Astrocyte of the hippocampus (primary cell): ENCODE data around the gene FMN1.

Experiments
- DNase-seq: peaks from one replicate; pipeline ENCODE4 v3.0.0; 2011; ENCODE audit warnings: low read depth, low spot score

The FMN1 gene

DNA sequence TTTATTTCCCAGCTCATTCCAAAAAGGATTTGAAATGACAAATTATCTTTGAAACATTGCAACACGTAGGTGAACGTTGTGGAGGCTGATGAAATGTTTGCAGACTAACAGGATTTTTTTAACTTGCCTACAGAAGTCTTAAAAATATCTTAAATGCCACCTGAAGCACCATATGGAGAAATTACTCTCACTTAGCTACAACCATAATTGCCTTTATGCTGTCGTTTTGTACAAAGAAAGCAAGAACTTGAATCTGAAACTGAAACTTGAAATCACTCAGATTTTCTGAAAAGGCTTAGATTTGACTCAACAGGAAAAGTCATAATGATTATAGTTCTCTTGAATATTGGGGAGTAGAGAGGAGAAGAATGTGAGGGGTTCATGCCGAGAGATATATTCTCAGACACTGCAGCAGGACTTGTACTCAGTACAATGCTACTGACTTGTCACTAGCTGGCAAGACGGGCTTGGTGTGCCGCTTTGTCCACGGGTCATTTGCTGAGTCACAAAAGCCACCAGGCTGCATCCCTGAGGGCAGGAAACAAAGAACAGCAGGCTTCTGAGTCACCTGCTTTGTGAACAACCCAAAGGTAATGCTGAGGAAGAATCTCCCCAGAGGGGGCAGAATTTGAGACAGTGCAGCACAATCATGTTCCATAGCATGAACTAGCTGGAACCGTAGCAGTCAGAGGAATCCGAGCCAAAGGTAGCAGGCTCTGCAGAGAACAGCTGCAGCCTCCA is 7.1 kb upstream of the FMN1 start:
- peak; percentile 76 for DNase-seq

DNA sequence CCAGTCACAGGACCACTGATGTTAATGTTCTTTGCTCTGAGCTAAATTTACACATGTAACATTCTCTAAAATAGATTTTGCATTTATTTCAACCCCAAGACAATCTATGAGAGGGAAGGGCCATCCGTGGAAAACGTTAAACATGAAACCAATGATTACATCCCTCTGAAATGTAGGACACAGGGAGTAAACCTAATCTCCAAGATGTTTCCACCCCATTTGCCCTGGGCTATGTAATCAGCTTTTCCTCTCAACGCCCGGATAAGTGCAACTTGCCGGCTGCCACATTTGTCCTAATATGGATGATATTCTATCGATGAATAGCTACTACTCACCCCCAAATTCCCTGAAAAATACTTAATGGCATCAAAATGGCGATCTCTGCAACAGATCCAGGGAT is 6.4 kb upstream of the FMN1 start:
- peak; percentile 65 for DNase-seq

DNA sequence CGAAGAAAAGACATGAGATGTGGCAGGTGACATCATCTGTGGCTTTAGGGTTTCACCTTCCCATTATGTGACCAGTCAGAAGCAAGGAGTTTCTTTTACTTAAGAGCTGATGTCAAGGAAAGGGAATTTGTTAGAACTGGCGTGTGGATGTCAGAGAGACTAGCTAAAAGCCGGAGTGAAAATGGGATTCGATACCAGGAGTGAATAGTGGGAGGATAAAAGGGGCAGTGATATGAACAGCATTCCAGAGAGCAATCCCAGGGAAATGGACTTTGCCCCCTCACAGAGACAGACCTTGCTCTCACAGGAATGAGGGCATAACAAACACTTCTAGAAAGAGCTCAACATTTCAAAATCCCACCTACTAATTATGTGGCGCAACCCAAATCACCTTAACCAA is 5.9 kb upstream of the FMN1 start:
- DNase-seq, result peak; percentile 62

DNA sequence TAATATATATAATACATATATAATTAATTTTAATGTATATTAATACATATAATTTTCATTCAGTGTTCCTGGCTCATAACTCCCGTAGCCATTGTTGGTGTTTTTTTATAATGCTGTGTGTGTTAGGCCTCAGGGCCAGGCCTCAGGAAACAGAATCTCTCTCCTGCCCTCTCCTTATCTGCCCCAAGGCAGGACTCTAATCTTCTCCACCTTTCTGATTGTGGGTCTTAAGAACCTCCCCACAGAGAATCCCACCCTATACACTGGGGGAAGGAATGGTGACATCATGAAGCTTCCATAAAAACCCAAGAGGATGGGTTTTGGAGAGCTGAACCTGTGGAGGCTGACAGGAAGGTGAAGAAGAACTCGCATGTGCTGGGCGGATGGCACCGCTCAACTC is 4.0 kb upstream of the FMN1 start:
- DNase-seq, result no peak

DNA sequence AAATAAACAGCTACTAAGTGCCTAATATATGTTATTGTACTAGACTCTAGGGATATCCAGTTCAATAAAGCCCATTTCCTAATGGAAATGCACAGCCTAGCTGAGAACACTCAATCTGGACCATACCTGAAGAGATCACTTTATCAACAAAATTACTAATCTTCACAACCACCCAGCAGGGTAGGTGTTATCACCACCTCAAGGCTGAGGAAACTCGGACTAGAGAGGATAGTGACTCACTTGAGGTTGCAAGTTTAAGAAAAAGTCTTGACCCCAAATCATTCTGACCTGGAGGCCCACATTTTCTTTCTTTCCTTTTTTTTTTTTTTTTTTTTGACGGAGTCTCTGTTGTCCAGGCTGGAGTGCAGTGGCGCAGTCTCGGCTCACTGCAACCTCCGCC is 3.1 kb upstream of the FMN1 start:
- DNase-seq, result no peak

DNA sequence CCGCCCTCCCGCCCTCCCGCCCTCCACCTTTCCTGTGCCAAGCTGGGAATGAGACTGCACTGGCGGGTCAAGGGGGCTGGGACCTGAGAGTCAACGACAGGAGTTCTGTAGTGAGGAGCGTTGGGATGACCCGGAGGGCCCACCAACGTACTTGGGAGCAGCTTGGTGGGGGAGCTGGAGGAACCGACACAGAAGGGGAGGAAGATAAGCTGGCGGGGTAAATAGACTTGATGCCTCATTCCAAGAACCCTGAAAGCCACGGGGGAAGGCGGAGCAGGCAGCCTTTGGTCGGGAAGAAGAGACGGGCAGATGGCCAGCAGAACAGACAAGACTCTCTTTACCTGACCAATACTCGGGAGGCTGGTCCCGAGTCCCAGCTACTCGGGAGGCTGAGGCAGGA is 277 bp downstream of the FMN1 start:
- no peak for DNase-seq

DNA sequence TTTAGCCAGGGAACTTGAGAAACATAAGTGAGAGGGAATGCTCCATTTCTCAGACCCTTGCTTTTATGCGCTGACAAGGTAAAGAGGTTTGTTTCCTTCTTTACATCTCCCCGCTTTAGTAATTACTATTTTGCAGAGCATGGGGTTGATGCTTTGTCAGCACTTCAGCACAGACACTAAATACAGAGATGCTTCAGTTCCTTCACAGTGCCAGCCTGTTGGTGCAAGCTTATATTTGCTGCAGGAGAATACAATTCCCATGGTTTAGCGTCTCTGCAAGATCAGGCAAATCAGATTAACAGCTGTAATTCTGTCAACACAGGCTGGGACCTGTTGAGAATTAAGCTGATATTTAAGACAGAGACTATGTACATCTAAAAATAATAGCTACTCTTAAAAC is 2.9 kb downstream of the FMN1 start:
- no peak for DNase-seq

DNA sequence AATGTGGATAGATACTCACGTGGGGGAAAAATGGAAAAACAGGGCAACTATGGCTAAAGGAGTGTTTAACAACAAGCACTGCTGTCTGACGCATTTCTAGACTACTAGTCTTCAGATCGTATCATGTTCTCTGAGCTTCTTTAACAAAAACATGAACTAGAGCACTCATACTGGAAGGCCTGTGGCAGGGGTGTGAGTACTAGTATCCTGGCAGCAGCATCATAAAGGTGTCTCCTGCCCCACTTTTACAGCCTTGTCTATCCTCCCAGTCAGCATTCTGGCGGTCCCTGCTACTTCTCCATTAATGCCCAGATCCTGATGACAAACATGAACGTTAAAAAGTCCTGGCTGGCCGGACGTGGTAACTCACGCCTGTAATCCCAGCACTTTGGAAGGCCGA is 4.0 kb downstream of the FMN1 start:
- DNase-seq, result no peak

DNA sequence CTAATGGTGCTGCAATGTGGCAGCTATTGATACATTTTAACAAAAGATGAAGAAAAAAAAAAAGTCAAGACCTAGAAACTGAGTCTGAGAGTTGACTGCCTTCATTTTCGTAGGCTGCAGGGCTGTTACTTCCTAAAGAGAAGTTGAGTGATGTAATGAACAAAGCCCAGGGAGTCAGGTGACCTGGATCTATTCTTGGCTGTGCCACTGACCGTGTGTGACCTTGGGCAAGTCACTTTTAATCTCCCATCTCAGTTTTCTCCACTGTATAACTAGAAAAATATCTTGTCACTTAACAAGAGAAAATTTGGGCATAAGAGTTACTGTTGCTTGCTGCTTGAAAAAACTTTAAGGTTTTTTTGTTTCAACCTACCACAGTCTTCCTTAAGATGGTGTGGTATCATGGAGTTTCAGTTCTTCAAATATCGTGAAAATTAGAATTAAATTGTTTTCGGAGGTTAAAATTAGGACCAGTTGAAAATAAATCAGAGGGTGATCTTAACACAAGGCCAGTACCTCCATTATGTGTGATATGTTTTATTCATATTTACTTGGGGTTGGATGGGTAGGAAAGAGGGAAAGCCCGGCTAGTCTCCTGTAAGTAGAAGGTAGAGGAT is 5.8 kb downstream of the FMN1 start:
- DNase-seq, result no peak

DNA sequence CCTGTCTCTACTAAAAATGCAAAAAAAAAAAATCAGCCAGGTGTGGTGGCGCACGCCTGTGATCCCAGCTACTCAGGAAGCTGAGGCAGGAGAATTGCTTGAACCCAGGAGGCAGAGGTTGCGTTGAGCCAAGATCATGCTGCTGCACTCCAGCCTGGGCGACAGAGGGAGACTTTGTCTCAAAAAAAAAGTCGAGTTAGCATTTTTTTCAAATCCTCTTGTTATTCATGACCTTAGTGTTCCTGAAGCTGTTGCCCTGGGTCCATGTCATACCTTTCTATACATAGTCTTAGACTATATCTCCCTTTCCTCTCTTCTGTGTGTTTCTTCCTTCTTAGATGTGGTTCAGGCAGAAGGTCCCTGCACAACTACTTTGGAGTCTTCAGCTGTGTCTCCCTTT is 6.4 kb downstream of the FMN1 start:
- DNase-seq, result no peak

DNA sequence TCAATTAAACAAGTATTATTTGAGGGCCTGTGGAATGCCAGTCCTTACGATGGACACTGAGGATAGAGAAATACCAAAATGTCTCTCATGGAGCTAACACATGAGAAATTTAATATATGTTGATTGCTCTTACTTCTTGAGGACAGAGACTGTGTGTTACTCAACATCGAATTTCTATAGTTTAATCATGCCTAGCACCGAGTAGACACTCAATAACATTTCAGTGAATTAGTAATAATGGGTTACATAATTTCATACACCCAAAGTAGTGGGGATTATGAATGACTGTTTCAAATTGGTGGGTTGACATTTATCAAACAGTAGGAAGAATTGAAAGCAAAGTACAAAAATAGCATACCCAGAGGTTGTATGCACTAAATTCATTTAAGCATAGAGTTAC is 11.2 kb downstream of the FMN1 start:
- no peak for DNase-seq

DNA sequence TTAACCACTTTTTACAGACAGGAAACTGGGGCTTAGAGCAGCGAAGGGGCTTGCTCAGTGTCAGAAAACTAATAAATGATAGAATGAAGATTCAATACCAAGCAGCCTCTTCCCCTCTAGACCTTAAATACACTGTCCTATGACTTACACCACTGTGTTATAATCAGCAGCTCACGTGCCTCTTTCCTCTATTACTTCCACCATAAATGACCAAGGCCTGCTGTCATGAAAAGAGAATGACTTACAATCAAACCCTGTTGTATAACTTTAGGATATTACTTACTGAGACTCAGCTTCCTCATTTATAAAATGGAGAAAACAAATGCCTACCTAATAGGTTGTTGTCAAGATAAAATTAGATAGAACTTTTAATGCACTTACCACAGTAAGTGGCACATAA is 11.6 kb downstream of the FMN1 start:
- DNase-seq, result no peak

DNA sequence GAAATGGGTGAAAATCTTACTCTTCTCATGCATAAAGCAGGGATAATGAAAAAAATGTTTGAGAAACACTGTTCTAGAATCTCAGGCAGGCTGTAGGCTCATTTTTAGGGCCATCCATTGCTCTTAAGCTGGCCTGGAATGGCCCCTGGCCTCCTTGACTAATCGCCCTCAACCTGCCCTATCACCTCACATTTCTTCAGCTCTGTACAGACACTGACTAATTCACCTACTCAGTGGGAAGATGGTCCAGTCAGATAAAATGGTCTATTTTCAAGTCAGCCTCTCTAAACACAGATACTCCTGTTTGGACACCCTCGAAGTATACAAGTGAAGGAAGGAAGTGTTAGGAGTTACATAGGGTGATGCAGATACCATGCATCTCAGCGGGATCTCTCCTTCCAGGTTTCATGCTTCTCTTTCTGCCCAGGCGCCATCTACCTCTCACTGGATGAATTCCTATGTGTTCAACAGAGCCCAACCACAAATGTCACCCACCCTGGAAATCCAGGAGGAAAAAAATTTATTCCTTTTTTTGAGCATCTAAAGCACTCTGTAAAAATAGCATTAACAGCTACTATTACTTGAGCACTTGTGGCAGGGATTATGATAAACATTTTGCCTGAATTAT is 12.1 kb downstream of the FMN1 start:
- no peak for DNase-seq

DNA sequence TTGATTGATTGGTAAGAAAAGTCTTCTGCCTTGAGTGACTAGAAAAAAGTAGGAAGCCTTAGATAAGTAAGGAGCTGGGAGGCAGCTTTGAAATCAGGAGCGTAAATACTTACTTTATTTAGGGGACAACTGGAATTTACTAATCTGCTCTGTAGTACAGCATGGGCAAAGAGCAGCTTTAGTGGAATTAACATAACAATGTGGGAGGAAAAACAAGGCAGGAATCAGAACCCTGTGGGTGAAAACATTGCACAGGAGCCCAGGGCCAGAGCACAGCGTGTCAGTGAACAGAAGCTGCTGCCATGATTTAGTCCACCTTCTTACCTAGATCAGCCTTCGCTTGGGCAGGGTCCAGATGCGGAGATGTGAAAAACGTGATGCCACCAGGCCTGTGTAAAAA is 14.6 kb downstream of the FMN1 start:
- DNase-seq, result peak; percentile 27

DNA sequence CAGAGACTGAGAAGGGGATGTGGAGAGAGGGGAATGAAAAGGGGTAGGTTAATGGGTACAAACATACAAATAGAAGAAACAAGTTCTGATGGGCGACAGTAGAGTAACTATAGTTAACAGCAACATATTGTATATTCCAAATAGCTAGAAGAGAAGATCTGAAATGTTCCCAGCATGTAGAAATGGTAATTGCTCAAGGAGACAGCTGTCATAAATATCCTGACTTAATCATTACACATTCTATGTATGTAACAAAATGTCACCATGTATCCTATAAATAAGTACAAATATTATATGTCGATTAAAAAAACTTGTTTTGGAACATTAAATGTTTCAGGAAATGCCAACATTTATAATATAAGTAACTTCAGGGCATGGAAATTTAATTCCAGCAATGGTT is 23.3 kb downstream of the FMN1 start:
- DNase-seq, result no peak

DNA sequence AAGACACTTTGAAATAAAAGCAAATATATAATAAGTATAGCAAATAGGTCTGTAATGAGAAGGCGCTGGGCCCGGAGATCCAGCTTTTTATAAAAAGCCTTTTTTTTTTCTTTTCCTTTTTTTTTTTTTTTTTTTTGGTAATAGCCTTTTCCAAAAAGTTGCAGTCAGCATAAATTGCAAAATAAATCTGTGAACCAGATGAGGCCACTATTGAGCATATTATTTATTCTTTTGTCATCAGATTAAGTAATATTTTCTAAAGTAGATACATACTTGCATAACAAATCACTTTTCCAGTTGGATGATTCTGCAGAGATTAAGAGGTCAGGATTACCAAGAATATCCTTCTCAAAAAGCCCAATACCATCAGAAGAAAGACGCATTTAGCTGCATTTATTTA is 24.9 kb downstream of the FMN1 start:
- no peak for DNase-seq

DNA sequence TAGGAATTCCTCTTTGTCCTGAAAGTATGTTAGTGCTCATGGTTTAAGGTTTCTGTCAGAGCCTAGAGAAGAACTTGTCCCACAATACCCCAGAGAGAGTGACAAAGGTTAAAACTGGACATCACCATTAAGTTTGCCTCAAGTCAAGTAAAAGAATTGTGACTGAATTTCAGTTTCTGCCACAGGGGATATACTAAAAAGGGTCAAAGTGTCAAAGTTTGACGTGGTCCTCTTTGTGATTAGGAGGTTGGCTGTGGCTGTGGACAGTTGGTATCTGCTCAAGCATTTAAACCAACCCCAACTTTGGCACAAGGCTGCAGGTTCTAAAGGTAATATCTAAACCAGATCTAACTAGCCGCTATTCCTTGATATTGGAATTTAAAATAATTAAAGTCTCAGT is 26.1 kb downstream of the FMN1 start:
- no peak for DNase-seq

DNA sequence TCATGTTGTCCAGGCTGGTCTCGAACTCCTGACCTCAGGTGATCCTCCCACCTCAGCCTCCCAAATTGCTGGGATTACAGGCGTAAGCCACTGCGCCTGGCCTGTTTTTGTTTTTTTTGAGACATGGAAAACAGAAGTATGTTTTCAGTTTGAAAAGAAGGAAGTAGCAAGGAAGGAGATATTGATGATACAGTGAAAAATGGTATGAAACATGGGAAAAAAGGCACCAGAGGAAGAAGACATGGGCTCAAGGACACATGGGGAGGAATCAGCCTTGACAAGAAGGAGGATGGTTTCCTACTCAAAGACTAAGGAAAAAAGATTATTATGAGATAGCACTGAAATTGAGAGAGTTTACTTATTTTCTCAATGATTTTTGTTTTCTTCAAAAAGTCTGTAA is 30.7 kb downstream of the FMN1 start:
- DNase-seq, result no peak

DNA sequence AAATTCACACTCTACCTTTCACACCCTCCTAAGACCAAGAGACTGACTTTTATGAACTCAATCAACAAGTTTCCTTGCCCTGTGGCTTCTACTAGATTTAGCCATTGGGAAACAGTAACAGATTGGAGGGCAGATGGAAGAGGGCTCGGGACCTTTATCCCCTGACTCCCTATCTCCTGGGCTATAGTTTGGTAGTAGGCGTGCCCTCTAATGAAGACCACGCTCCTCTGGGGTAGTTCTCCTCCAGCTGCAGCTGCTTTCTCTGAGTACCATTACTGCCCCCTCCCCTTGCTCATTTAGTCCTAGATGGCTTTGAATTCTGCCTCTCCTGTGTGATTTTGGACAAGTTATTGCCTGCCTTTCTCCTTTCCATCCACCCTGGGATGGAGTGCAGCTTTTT is 33.3 kb downstream of the FMN1 start:
- no peak for DNase-seq

DNA sequence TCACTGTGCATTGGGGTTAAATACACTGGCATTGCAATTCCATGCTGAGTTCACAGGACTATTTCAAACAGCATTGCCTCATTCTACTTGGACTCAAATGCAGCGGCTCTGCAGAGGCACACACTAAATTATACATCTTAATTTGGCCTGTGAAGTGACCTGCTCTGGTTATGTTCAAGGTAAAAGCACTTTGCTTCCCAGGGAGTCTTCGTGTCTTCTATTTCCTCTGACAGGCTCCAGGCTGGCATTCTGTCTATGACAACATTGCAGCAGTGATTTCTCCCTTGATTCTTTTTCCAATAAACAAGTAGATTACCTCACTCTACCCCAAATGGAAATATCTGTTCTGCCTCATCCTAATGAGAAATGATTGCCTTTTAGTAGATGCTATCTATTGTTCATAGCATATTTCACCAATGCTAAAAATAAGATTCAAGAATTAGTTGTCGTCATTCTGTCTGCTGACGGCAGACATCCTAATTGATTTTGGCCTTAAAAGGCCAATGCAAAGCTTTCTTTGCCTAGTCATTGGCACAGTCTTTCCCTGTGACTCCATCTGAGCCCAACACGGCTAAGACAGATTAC is 33.8 kb downstream of the FMN1 start:
- DNase-seq, result no peak

DNA sequence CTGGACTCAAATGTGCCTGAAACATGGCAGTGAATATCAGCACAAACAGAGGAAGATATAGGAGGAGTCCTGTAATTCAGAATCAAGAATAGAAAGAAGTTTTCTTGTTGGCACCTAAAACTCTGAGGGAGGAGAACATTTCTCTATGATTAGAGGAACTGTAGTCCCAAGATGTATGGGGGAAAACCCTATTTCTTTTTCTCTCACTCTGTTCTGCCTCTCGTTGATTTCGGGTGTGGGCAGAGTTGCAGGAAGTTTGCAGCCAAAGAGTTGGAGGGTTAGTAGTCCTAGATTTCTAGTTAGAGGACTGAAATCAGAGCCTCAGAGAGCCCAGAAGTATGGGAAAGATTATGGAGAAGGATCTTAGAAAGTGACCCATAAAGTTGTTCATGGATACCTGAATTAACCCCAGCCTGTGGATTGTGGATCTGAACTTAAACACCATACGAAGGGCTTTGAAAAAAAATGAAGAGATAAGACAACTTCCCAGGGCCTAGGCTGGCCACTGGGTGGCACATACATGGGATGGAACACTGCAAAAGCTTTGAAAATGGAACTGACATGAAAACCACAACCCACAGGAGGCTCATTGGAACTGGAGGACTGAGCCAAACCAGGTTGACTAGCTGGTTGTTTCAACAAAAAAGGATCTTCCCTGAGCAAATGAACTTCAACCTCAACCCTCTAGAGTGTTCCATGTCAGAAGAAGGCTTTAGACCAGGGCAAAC is 34.6 kb downstream of the FMN1 start:
- no peak for DNase-seq

DNA sequence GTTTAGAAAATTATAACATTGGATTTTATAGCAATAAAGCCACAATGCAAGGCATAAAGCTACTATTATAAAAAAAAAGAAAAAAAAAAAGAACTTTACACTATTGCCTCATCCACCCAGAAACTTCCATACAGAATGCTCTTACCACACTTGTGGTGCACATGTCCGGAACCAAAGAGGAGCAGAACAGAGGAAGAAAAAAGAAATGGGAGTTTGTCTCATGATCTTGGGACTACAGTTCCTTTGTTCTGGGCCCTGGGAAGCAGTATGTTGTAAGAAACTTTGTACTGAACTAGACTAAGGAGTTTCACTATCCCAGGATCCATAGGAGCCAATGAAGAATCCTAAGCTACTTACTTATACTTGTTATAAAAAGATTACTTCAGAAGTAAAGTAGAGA is 36.1 kb downstream of the FMN1 start:
- no peak for DNase-seq
